GM12892 (cell line): ENCODE measurements around the gene ZNF423.

Experiments used
- POLR2A ChIP-seq: IDR thresholded peaks from 2 replicates; pipeline ENCODE4 v1.6.1; 2011; ENCODE audit warnings: low read depth, low read length, control low read depth
- POLR2AphosphoS5 ChIP-seq: IDR thresholded peaks from 2 replicates; pipeline ENCODE4 v1.6.1; 2011; ENCODE audit warnings: low read depth, low read length, control low read depth
- TAF1 ChIP-seq: IDR thresholded peaks from 2 replicates; pipeline ENCODE4 v1.6.1; 2011; ENCODE audit warnings: low read depth, mild to moderate bottlenecking, control low read depth, low read length, borderline replicate concordance

GRCh38 chr16:49464093-49464492 is 391.8 kb downstream of the ZNF423 start:
- TF ChIP-seq POLR2A (no peak), POLR2AphosphoS5 (no peak), TAF1 (no peak)
